Mesendoderm (in vitro differentiated cells): ENCODE data around the gene SPATA31C1.
"Not testable (repeated sequence)": the region's sequence is repeated elsewhere in the genome, so short reads cannot be mapped to it uniquely, and the experiment has no call there.

Source experiments
- DNase-seq: peaks from one replicate; pipeline ENCODE4 v3.0.0; 2013
- H2AK5ac ChIP-seq: 2 replicates; pipeline ENCODE4 v1.6.1; 2013; ENCODE audit warnings: low read length, inconsistent platforms
- H2BK120ac ChIP-seq: 2 replicates; pipeline ENCODE4 v1.6.1; 2013; ENCODE audit warnings: low read depth, mild to moderate bottlenecking, low read length, moderate library complexity, mixed read lengths
- H2BK15ac ChIP-seq: replicated peaks from 2 replicates; pipeline ENCODE4 v1.6.1; 2013; ENCODE audit warnings: low read depth, mild to moderate bottlenecking, moderate library complexity
- H2BK5ac ChIP-seq: 2 replicates; pipeline ENCODE4 v1.6.1; 2013; ENCODE audit warnings: low read length, inconsistent platforms
- H3K18ac ChIP-seq: 2 replicates; pipeline ENCODE4 v1.6.1; 2013; ENCODE audit warnings: mild to moderate bottlenecking, low read length, mixed read lengths
- H3K23ac ChIP-seq: one replicate; pipeline ENCODE4 v1.6.1; 2013; ENCODE audit warnings: low read length
- H3K27ac ChIP-seq: 2 replicates; pipeline ENCODE4 v1.5.1; 2013; ENCODE audit warnings: low read depth, mild to moderate bottlenecking, inconsistent platforms, low read length, moderate library complexity
- H3K27me3 ChIP-seq: 2 replicates; pipeline ENCODE4 v1.6.1; 2013; ENCODE audit warnings: low read length, control low read depth, mild to moderate bottlenecking, inconsistent platforms; ENCODE audit not compliant: insufficient read depth, poor library complexity
- H3K36me3 ChIP-seq: 2 replicates; pipeline ENCODE4 v1.6.1; 2013; ENCODE audit warnings: low read length, inconsistent platforms; ENCODE audit not compliant: control insufficient read depth, insufficient read depth
- H3K4ac ChIP-seq: one replicate; pipeline ENCODE4 v1.6.1; 2013; ENCODE audit warnings: low read depth, mild to moderate bottlenecking, low read length, moderate library complexity
- H3K4me1 ChIP-seq: 2 replicates; pipeline ENCODE4 v1.6.1; 2013; ENCODE audit warnings: low read depth, low read length, inconsistent platforms; ENCODE audit not compliant: control insufficient read depth
- H3K4me2 ChIP-seq: 2 replicates; pipeline ENCODE4 v1.6.1; 2013; ENCODE audit warnings: low read length
- H3K4me3 ChIP-seq: 2 replicates; pipeline ENCODE4 v1.5.1; 2013; ENCODE audit warnings: mild to moderate bottlenecking, low read length
- H3K56ac ChIP-seq: one replicate; pipeline ENCODE4 v1.6.1; 2013; ENCODE audit warnings: low read length
- H3K79me1 ChIP-seq: 2 replicates; pipeline ENCODE4 v1.6.1; 2013; ENCODE audit warnings: low read length, inconsistent platforms
- H3K79me2 ChIP-seq: 2 replicates; pipeline ENCODE4 v1.6.1; 2013; ENCODE audit warnings: mild to moderate bottlenecking, low read length; ENCODE audit not compliant: control insufficient read depth, insufficient read depth
- H3K9ac ChIP-seq: 2 replicates; pipeline ENCODE4 v1.6.1; 2013; ENCODE audit warnings: low read length, inconsistent platforms
- H4K5ac ChIP-seq: one replicate; pipeline ENCODE4 v1.6.1; 2013; ENCODE audit warnings: low read length
- H4K8ac ChIP-seq: one replicate; pipeline ENCODE4 v1.6.1; 2013; ENCODE audit warnings: low read depth, mild to moderate bottlenecking, control low read depth, low read length, moderate library complexity
- WGBS: extraction: QIAGEN DNeasy Blood & Tissue Kit; methylation state at CpG from one replicate; pipeline ENCODE4 v1.1.7; 2013; ENCODE audit warnings: low lambda C conversion rate, missing lambda C conversion rate; ENCODE audit not compliant: insufficient coverage; ENCODE audit errors: extremely low coverage; 5-methylcytosine and 5-hydroxymethylcytosine counted together

The SPATA31C1 gene

DNA sequence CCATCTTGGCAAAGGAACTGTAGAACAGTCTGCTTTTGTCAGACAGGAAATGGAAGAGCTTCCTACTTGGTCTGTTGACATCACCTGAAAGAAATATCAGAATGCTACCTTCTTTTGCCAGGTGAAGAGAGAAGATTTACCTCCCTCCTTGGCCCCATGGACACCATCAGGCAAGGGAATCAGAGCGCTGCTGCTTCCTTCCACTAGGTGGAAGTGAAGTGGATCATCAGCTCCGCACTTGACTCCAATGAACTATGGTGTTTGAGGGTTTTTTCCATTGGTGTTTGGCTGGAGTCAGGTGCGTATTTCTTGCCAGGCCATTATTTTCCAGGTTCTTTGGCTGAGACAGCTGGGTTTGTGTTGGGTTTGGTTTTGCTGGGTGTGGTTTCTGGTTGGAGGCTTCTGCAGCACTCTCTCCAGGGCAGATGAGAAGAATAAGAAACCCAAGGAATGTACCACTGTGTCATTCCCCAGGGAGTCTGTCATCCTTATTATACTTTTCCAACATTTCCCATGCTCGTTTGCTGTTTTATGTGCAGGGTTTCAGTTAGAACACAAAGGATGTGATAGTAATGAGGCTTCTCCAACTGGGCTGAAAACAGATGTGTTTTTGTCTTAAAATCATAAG lies 22.6 kb upstream of the SPATA31C1 start:
- no CpG with 5 or more reads among the region's 4 CpGs for WGBS
- no peak overlapping the region for H2AK5ac ChIP-seq
- H4K8ac ChIP-seq = no peak overlapping the region
- H3K18ac ChIP-seq = no peak overlapping the region
- no peak overlapping the region for H3K4ac ChIP-seq
- no peaks in the 10 kb centered on the region for H3K4me1 ChIP-seq
- no peaks in the 10 kb centered on the region for H3K36me3 ChIP-seq
- H3K27me3 ChIP-seq = no peaks in the 10 kb centered on the region
- H3K4me2 ChIP-seq = no peak overlapping the region
- H3K27ac ChIP-seq = no peak overlapping the region
- no peaks in the 10 kb centered on the region for H3K79me2 ChIP-seq
- DNase-seq = peak; percentile 30
- H3K9ac ChIP-seq = no peak overlapping the region
- H3K79me1 ChIP-seq = no peaks in the 10 kb centered on the region
- no peak overlapping the region for H2BK15ac ChIP-seq
- no peak overlapping the region for H3K56ac ChIP-seq
- no peak overlapping the region for H2BK5ac ChIP-seq
- H2BK120ac ChIP-seq = no peak overlapping the region
- H4K5ac ChIP-seq = no peak overlapping the region
- H3K4me3 ChIP-seq = no peak overlapping the region
- H3K23ac ChIP-seq = no peak overlapping the region

- H2BK120ac ChIP-seq = no peak overlapping the region
- H3K79me2 ChIP-seq = no peaks in the 10 kb centered on the region
- H3K4me2 ChIP-seq = no peak overlapping the region
- no peak overlapping the region for H3K4me3 ChIP-seq
- H3K27me3 ChIP-seq = no peaks in the 10 kb centered on the region
- H3K9ac ChIP-seq = no peak overlapping the region
- no peaks in the 10 kb centered on the region for H3K79me1 ChIP-seq
- DNase-seq = no peak
- H3K4me1 ChIP-seq = no peaks in the 10 kb centered on the region
- H3K4ac ChIP-seq = no peak overlapping the region
- no peak overlapping the region for H3K18ac ChIP-seq
- H4K8ac ChIP-seq = no peak overlapping the region
- H3K36me3 ChIP-seq = no peaks in the 10 kb centered on the region
- no peak overlapping the region for H3K56ac ChIP-seq
- H3K27ac ChIP-seq = no peak overlapping the region
- no peak overlapping the region for H4K5ac ChIP-seq
- no peak overlapping the region for H3K23ac ChIP-seq
- H2AK5ac ChIP-seq = no peak overlapping the region
- no peak overlapping the region for H2BK15ac ChIP-seq
- H2BK5ac ChIP-seq = no peak overlapping the region
Observed at GRCh38 chr9:87896891-87897290, 20.9 kb upstream of the SPATA31C1 start.

GRCh38 chr9:87898151-87898550 lies 19.6 kb upstream of the SPATA31C1 start:
- Histone ChIP-seq H3K4me1 (no peaks in the 10 kb centered on the region), H3K27me3 (no peaks in the 10 kb centered on the region), H3K56ac (no peak overlapping the region), H2BK5ac (no peak overlapping the region), H3K79me2 (no peaks in the 10 kb centered on the region), H3K27ac (no peak overlapping the region), H3K4ac (no peak overlapping the region), H3K18ac (no peak overlapping the region), H3K23ac (no peak overlapping the region), H2BK15ac (no peak overlapping the region), H4K5ac (no peak overlapping the region), H3K4me2 (no peak overlapping the region), H3K36me3 (no peaks in the 10 kb centered on the region), H2AK5ac (no peak overlapping the region), H3K79me1 (no peaks in the 10 kb centered on the region), H3K9ac (no peak overlapping the region), H2BK120ac (no peak overlapping the region), H3K4me3 (no peak overlapping the region), H4K8ac (no peak overlapping the region)
- DNase-seq = no peak

DNA sequence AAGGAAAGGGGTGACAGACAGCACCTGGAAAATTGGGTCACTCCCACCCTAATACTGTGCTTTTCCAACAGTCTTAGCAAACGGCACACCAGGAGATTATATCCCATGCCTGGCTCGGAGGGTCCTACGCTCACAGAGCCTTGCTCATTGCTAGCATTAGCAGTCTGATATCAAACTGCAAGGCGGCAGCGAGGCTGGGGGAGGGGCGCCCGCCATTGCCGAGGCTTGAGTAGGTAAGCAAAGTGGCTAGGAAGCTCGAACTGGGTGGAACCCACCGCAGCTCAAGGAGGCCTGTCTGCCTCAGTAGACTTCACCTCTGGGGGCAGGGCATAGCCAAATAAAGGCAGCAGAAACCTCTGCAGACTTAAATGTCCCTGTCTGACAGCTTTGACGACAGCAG lies 15.4 kb upstream of the SPATA31C1 start:
- H3K4me2 ChIP-seq, H3K79me1 ChIP-seq, H3K4ac ChIP-seq, H3K79me2 ChIP-seq, H3K27ac ChIP-seq, H3K4me1 ChIP-seq, H3K4me3 ChIP-seq, H2BK15ac ChIP-seq, H4K5ac ChIP-seq, H4K8ac ChIP-seq, H2BK120ac ChIP-seq, H3K23ac ChIP-seq, H3K27me3 ChIP-seq, DNase-seq, H2BK5ac ChIP-seq, H3K56ac ChIP-seq, H3K9ac ChIP-seq, H3K18ac ChIP-seq, H2AK5ac ChIP-seq, H3K36me3 ChIP-seq: not testable (repeated sequence)
- WGBS = no CpG with 5 or more reads among the region's 11 CpGs

DNA sequence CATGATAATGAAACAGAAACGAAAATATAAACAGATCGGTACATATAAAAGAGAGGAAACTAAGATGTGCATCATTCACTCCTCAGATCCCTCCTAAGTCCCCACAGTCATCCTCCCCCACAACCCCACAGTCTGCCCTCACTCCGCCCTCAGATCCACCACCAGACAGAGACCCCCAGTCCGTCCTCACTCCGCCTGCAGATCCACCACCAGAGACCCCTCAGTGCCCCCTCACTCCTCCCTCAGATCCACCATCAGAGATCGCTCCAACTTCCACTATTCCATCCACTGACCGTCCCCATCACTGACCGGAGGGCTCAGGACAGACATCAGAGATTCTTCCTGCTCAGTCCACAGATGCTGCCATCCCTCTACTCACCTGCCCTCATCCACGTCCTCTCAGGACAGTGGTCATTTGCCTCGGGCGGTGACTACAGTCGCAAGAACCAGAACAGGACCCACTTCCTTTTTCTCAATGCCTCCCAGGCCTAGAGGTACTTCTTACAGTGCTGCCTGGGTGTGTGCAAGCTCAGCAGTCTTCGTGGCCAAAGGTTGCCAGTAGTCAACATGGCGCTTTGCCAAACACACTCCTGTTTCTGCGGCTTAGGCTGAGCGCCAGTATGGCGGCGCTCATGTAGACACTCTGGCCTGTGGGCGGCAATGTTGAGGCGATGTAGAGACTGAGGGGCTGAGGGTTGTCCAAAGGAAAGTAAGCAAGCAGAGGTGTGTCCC lies 8.3 kb upstream of the SPATA31C1 start:
- no peaks in the 10 kb centered on the region for H3K27me3 ChIP-seq
- no peak overlapping the region for H4K8ac ChIP-seq
- no peak overlapping the region for H4K5ac ChIP-seq
- no peak overlapping the region for H3K9ac ChIP-seq
- no peak overlapping the region for H3K27ac ChIP-seq
- H3K79me1 ChIP-seq = no peaks in the 10 kb centered on the region
- H3K23ac ChIP-seq = no peak overlapping the region
- H3K4ac ChIP-seq = no peak overlapping the region
- H3K4me2 ChIP-seq = no peak overlapping the region
- H2AK5ac ChIP-seq = no peak overlapping the region
- peak; percentile 27 for DNase-seq
- WGBS = no CpG with 5 or more reads among the region's 20 CpGs
- no peaks in the 10 kb centered on the region for H3K36me3 ChIP-seq
- no peaks in the 10 kb centered on the region for H3K79me2 ChIP-seq
- no peak overlapping the region for H2BK5ac ChIP-seq
- H3K4me1 ChIP-seq = no peaks in the 10 kb centered on the region
- no peak overlapping the region for H2BK15ac ChIP-seq
- H3K56ac ChIP-seq = no peak overlapping the region
- H2BK120ac ChIP-seq = no peak overlapping the region
- no peak overlapping the region for H3K4me3 ChIP-seq
- H3K18ac ChIP-seq = no peak overlapping the region

- H4K5ac ChIP-seq = no peak overlapping the region
- no peak overlapping the region for H2AK5ac ChIP-seq
- no peaks in the 10 kb centered on the region for H3K79me2 ChIP-seq
- H3K4me1 ChIP-seq = no peaks in the 10 kb centered on the region
- no peak overlapping the region for H3K27ac ChIP-seq
- H3K4me3 ChIP-seq = no peak overlapping the region
- no peak overlapping the region for H3K4ac ChIP-seq
- no peak overlapping the region for H3K56ac ChIP-seq
- no CpG with 5 or more reads among the region's 3 CpGs for WGBS
- no peak overlapping the region for H2BK15ac ChIP-seq
- no peak overlapping the region for H3K23ac ChIP-seq
- H2BK5ac ChIP-seq = no peak overlapping the region
- H2BK120ac ChIP-seq = no peak overlapping the region
- no peak overlapping the region for H3K18ac ChIP-seq
- H3K36me3 ChIP-seq = no peaks in the 10 kb centered on the region
- H3K4me2 ChIP-seq = no peak overlapping the region
- H4K8ac ChIP-seq = no peak overlapping the region
- no peaks in the 10 kb centered on the region for H3K79me1 ChIP-seq
- H3K27me3 ChIP-seq = no peaks in the 10 kb centered on the region
- DNase-seq = no peak
- H3K9ac ChIP-seq = no peak overlapping the region
Observed at GRCh38 chr9:87910821-87911220, 6.9 kb upstream of the SPATA31C1 start.
